NB4 (cell line): Measurements from ENCODE around the gene COG5.

Experiments used
- TF ChIP-seq, protein P1 (sequence below): IDR thresholded peaks from one replicate; pipeline ENCODE4 v1.5.1; 2012; ENCODE audit warnings: low read depth, low read length
- TF ChIP-seq, protein P2 (sequence below): IDR thresholded peaks from 2 replicates; pipeline ENCODE4 v1.6.1; 2011; ENCODE audit warnings: low read depth, low read length

DNA sequence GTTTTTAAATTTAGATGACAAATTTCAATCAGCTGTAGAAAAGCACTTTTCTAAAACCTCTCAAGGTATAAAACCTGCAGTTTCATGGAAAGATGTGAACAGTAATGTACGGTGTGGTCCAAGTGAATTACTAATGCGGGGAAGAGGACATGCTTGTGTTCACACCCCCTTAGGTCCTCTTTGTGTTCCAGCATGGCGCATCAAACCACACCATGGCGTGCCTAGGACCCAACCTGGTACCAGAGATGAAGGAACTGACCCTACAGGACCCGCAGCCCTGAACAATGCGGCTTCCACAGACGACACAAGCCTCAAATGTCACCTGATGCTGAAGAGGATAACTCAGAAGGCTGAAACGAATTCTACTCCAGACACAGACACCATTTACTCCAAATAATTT, 175.1 kb downstream of the COG5 start:
- TF ChIP-seq, protein P1, sequence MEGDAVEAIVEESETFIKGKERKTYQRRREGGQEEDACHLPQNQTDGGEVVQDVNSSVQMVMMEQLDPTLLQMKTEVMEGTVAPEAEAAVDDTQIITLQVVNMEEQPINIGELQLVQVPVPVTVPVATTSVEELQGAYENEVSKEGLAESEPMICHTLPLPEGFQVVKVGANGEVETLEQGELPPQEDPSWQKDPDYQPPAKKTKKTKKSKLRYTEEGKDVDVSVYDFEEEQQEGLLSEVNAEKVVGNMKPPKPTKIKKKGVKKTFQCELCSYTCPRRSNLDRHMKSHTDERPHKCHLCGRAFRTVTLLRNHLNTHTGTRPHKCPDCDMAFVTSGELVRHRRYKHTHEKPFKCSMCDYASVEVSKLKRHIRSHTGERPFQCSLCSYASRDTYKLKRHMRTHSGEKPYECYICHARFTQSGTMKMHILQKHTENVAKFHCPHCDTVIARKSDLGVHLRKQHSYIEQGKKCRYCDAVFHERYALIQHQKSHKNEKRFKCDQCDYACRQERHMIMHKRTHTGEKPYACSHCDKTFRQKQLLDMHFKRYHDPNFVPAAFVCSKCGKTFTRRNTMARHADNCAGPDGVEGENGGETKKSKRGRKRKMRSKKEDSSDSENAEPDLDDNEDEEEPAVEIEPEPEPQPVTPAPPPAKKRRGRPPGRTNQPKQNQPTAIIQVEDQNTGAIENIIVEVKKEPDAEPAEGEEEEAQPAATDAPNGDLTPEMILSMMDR, result no peak
- TF ChIP-seq, protein P2, sequence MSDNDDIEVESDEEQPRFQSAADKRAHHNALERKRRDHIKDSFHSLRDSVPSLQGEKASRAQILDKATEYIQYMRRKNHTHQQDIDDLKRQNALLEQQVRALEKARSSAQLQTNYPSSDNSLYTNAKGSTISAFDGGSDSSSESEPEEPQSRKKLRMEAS, result no peak
